NCI-H2196 treated with DMSO at 0.1 percent for 48 hours (cell line): ENCODE data around the gene PTF1A.

ENCODE experiments used
- DNase-seq: peaks from one replicate; lab custom pipeline; 2025; ENCODE audit not compliant: unreplicated experiment; lab: John Stamatoyannopoulos, UW

Gene PTF1A

DNA sequence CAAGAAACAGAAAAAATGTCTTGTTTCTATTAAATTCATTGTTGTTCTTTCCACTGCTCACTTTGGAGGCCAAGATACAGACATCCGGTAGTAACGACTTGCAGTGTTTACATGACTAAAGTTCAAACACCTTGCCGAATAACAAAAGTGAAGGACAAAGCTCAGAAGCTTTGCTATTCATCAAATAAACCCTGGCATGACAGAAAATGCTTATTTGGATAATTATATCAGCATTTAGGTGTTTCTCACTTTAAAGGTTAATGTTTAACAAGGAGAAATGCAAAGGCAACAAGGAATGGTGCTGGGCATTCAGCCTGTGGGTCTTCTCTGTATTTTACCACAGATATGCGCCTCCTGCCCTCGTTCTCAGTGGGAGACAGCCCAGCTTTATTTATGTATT, 5.4 kb upstream of the PTF1A start:
- DNase-seq = no peak

DNA sequence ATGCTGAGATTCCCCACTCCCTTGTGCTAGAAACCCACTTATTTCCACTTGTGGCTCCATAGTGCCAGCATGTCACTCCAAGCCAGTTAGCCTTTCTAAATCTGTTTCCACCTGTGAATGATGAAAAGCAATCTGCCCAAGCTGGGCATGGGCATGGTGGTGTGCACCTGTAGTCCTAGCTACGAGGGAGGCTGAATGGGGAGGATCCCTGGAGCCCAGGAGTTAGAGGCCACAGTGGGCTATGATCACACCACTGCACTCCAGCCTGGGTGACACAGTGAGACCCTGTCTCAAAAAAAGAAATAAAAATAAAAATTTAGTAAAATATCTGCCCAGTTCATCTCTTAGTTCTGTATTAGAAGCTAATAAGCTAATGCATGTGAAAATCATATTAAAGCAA, 5.0 kb upstream of the PTF1A start:
- DNase-seq = no peak

DNA sequence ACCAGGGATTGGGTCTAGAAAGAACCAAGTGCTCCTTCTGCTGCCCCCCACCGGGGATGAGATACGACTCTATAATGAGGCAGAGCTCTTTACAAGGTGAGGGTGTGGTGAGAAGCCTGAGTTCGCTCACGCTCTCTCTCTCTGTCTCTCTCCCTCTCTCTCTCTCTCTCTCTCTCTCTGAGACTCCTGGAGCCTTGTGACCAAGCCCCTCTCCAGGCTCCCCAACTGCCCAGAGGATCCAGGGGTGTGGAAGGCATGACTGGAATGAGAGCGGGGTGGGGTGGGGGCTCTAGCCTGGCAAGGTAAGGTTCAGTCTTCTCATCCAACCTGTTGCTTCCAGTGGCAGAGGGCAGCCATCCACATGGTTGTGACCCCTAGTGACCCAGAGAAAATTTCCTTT, 3.1 kb upstream of the PTF1A start:
- no peak for DNase-seq

DNA sequence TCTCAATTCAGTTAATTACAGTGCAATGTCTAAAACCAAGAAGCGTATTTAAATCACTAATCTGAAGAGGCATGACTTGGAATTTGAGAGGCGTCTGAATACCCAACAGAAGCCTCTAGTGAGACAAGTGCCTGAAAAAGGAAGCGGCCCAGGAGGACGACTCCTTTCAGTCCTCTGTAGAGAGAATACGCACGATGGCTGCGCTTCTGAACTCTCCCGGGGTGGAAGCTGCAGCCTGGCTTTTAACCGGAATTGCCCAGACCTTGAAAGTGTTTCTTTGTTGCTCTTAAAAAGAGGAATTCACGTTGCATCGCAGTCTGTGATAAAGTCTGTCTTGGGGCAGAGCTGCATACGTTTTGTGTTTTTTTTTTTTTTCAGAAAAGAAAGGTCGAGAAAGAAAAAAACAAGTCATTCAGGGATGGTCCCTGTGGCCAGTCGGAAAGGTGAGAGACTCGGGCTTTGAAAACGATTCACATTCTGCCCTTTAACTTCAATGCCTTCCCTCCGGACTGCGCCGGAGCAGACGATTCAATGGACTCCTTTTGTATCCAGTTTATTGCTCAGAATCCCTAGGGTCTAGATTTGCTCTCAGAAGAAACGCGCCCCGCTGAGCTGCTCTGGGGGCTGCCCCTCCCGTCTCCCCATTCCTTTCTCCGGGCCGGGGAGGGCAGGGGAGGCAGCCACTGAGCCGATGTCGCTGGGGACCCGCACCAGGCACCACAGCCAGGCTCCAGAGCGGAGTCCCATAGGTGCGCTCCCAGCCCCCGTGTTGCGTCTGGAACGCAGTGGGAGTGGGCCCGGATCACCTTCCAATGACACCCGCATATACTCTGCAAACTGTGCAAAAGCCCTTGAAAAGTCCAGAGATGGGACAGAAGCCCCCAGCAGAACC, 994 bp upstream of the PTF1A start:
- DNase-seq = no peak

DNA sequence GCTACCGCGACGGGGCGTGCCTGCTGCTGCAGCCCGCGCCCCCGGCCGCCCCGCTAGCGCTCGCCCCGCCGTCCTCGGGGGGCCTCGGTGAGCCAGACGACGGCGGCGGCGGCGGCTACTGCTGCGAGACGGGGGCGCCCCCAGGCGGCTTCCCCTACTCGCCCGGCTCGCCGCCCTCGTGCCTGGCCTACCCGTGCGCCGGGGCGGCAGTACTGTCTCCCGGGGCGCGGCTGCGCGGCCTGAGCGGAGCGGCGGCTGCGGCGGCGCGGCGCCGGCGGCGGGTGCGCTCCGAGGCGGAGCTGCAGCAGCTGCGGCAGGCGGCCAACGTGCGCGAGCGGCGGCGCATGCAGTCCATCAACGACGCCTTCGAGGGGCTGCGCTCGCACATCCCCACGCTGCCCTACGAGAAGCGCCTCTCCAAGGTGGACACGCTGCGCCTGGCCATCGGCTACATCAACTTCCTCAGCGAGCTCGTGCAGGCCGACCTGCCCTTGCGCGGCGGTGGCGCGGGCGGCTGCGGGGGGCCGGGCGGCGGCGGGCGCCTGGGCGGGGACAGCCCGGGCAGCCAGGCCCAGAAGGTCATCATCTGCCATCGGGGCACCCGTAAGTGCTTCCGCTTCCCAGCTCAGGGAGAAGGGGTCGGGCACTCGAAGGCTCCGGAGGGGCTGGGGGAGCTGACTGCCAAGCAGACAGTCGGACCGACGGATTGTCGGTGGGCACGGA, 761 bp downstream of the PTF1A start:
- DNase-seq = no peak

DNA sequence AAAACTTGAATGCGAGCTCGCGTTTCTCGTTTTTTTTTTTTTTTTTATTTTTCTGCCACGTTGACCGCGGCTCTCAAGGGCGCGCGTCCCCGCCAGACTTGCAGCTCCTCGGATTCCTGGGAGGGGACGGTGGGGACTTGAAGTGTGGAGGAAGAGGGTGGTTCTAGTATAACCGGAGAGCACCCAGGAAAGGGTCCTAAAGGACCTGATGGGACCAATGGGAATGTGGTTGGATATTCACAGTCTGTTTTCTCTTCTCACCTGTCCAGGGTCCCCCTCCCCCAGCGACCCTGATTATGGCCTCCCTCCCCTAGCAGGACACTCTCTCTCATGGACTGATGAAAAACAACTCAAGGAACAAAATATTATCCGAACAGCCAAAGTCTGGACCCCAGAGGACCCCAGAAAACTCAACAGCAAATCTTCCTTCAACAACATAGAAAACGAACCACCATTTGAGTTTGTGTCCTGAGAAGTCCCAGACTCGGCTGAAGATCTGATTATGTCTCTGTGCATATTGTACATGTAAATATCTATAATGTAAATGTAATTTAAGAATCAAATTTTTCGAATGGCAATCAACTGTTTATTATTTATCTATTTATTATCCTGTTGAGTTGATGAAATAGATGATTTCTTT, 1.4 kb downstream of the PTF1A start:
- DNase-seq = no peak

DNA sequence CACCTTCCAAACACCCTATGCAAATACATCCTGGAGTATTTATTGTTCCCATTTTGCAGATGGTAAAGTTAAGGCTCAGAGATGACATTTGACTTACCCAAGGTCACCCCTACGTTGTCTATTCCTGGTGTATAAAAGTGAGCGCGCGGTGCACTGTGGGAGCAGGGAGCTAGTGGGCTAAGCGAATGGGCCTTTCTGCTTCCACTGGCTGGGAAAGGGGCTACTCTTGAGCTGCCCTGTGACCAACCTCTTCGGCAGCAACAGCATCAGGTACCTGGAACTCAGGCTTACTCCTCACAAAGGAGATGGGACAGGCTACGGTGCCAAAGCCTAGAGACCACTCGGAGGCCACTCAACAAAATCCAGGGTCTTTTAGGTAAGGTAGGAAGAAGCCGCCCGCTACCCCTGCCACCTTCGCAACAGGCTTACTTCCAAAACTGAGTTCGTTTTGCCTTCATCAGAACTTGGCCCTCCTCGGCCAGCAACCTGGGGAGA, 2.4 kb downstream of the PTF1A start:
- no peak for DNase-seq

DNA sequence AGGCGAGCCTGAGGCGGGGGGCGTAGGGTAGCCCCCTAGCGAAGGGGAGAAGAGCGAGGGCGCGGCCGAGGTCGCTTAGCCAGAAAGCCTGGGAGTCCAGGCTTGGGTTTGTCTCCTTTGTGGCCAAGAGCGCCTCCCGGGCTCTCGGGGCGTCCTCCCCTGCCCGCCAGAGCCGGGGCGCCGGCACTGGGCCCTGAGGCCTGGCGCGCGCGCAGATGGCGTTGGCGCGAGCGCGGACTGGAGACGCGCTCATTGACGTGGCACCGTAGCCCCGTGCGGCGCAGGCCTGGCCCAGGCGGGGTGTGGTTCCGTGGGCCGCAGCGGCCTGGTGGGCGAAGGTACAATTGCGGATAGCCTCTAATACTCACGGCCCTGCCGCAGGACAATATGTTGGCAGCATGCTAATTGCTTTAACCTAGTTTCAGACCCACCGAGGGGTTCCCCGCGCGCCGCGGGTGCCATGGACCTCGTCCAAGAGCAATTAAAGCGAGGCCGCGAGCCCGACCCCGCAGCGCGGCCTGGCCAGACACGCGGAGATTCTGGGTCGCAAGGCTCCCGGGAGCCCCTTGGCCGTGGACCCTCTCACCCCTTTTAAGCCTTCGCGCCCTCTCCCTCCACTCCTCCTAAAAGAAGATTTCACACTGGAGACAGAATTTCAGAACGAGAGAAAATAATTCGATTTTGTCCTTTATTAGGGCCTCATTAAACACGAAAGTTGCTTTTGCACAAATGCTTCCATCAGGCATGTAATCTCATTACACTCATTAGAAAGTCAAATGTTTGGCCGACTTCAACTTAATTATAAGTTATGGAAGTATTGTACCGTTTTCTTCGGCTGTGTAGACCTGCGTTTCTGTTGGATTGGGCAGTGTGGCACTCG, 3.1 kb downstream of the PTF1A start:
- DNase-seq = no peak

DNA sequence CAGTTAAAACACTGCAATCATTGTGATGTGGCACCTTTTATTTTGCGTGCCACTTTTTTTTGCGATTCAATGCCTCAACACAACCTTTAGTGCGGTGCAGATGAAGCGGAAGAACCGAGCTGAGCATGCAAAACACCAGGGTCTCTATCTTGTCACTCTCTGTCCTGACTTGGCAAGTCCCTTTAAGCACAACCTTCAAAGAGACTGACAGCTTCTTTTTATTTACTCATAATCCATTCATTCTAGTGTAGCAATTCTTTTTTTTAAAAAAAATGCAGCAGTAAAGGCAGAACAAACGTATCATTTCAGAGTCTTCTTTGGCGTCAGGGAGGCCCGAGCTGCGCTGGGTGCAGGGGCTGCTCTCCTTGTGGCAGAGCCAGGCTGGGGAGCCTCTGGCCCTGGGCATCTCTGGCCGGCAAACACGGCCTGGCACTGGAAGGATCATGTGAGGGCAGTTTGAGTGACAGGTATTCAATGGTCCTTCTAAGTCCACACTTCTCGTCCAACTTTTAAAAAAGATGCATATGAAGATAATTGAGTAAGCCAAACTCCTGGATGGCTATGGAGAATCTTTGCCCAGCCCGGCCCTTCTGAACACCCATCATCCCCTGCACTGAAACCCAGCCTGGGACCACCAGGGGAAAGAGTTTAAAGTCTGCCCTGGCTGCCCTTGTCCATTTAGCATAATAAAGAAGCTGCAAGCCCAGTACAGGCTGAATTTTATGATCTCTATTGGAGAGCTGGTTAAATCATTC, 3.9 kb downstream of the PTF1A start:
- no peak for DNase-seq

DNA sequence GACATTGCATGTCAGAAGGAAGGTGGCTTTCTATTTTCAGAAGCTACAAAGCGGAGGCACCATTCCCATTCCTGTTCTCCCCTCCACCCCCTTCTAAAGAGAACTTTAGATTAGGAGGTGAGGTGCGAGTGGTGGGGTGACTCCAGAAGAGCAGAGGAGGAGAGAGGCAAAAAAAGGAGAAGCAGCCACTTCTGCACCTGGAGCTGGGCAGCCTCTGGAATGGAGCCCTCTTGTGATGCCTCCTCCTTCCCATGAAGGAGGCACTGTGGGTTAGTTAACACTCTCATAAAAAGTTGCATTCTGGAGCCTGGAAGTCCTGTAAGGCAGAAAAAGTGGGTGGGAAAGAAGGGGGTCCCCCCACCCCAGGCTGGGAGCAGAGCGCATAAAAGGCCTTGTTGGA, 4.8 kb downstream of the PTF1A start:
- no peak for DNase-seq

DNA sequence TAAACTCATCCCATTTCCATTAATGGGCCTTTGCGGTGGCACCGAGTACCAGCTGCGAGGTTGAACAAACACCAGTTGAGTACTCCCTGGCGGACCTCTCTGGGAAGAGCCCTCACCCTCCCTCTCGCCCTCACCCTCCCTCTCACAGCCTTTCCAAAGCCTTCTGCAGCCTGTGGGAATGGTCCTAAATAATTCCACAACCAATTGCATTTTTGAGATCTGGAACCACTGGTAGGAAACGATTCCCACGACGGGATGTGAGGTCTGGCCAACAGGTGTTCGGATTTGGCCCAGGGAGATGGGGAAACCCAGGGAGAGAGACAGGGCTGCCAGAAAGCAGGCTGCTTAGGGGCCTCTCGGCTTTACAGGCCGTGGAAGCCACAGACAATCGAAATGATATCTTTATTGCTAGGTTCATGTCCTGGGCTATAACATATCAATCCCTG, 5.3 kb downstream of the PTF1A start:
- DNase-seq = no peak

DNA sequence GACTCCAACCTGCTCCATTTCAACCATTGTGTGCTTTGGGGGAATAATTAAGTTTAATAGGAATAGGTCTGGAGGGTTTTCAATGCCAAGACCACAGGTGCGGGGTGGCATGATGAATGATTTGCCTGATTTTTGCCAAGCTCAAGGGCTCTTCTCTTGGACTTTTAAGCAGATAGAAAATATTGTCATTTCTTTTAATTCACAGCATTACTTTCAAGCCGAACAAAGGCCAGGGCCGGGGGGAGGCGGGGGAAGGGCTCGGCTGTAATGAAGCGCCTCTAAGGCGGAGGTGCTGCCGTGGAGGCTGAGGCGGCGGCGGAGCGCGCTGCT, 6.5 kb downstream of the PTF1A start:
- no peak for DNase-seq

DNA sequence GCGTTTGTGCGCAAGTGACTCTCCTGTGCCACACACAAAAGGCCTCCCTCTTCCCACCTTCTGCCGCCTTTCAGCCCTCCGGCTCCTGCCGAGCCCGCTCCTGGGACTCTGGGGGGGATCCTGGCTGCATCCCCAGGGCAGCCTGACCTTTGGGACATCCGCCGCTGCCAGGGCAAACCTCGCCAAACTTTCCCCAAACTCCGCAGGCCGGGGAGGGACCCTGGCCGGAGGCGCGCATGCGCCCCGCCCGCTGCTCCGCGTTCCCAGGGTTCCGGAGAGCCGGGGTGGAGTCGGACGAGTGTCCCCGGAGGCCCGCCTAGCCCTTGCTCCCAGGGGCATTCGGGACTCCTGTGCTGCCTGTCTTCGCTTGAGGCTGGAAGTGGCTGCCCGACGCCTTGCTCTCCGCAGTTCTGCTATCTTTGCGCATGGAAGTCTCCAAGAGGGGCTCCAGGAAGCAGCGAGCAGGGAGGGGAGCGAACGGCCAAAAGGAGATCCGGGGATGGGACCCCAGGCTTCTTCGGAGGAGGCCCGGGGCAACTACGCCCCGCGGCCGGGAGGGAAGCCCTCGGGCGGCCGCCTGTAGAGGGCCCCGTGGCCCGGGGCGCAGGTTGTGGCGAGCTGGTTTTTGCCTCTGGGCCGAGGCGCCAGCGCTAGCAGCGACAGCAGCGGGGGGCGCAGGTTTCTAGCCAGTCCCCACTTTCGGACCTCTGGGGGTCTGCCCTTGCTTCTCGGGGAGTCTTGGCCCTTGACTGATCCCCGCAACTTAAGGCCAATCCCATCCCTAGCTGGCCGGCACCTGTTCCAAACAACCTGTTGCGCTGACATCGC, 7.0 kb downstream of the PTF1A start:
- DNase-seq = no peak

DNA sequence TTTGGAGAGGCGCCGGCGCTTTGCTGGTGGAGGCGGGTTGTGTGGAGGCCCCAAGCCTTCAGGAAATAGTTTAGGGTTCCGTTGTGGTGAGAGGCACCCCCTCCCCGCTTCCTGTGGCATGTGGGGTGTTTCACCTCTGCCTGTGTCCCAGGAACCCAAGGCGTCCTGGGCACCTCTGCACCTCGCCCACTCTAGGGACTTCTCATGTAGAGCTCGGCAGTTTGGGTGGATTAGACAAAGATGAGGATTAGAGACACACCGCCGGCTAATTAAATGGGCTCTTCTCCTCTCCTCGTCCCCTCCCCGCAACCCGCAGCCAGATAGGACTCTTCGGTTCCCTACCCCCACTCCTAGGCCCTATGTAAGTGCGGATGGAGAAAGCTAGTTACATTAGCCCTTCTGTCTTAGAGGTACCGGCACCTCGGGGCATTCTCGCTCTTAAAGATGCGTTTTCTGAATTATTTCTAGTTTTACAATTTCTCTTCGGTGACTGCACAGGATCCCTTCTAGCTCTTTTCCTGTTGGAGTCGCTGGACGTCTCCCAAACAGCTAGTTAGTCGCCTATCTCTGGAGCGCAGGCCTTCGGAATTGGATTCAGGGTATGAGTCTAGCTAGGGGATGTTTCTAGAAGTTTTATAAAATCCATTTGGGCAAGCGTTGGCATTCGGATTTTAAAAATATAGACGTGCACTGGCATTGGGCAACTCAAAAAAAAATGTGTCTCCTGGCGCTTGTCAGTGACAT, 7.8 kb downstream of the PTF1A start:
- DNase-seq = no peak

DNA sequence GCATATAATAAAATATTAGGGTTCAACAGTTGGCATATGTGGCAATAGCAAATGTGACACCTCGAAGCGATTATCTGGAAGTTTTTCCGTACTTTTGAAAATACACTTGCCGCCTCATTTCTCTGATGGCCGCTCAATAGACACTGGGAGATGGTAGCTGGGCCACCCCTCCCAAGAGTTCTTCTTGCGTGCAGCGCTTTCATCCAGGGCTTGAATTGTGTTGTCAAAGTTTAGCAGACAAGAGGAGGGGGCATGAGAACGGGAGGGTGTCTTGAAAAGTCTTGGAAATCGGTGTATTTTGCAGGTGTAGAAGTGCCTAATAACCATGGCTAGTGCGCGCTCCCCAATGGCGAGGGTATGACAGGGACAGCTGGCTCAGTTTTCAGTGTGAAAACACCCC, 8.5 kb downstream of the PTF1A start:
- DNase-seq = no peak

DNA sequence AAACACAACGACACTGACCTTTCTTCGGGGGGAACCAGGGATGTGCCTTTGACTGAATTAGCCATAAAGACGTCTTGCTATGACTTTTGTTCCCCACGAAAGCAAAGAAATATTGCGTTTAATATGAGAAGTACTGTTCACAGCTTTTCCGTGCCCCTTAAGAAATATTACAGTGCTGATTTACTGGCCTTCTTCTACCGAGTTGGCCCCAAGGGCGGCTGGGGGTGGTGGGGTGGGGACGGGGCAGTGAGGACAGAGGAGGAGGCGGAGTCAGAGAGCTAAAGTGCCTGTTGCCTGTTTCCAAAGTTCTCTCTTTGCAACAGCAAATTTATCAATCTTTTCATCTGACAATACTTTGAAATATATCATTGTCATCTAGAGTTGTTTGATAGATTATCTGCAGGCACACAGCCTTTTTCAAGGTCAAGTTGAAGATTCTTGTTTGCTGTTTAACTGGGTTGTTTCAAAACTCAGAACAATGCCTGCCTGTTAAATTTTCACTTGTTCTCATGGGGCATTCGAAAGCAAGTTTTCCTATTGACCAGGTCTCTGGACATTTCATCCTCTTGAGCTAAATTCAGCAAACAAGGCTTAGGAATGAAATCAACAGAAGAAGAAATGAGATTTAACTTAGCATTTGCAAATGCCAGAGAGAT, 9.0 kb downstream of the PTF1A start:
- no peak for DNase-seq

DNA sequence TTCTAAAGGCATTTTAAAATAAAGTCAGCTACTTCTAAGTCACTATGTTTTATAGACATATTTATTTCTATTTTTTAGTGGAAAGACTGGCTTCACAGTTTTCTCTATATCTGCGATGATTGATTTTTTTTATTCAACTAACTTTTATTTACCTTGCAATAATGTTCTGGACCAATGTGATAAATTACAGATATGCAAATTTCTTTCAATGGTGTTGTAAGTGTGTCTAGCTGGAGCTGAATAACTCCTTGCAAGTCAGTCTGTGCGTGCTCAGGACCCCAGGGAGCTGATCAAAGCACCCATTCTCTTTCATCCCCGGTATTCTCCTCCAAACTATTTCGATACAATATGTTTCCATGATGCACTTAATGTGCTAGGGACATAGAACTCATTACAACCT, 9.7 kb downstream of the PTF1A start:
- DNase-seq = no peak

DNA sequence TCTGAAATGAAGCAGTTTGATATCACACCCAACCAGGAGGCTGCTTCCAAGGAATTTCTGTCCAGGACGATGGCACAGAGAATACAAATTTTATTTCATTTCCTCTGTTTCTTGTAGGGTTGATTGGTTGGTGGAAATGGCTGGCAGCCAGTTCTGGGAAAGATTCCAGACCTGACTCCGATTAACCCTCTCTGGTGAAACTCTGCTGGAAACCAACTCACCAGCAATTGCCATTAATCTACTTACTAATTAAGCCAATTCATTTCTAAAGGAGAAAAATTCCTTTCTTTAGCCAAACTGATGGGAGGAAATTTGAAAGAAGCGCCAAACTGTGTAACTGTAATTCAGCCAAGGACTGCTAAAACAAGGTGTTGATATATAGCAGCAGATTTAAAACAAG, 10.7 kb downstream of the PTF1A start:
- no peak for DNase-seq
